Lower leg skin (tissue), 3 donors: ENCODE data around the gene ZNF771.

Source experiments
- CTCF ChIP-seq, 3 donors: fragments of 450-650 bp; IDR thresholded peaks; one replicate each; pipeline ENCODE4 v1.5.1; 2016; ENCODE audit warnings: antibody characterized with exemption in 3 of 3, mild to moderate bottlenecking in 3 of 3, moderate library complexity in 2 of 3
- POLR2A ChIP-seq, 2 donors: fragments of 450-650 bp; IDR thresholded peaks; one replicate each; pipeline ENCODE4 v1.6.1; 2016 to 2017; ENCODE audit warnings: antibody characterized with exemption in 2 of 2, mild to moderate bottlenecking in 1 of 2, moderate library complexity in 1 of 2

GRCh38 chr16:30416047-30416603 lies 8.7 kb downstream of the ZNF771 start:
- no peak for TF ChIP-seq CTCF (IDR thresholded peaks at IDR 0.05)
- TF ChIP-seq POLR2A (IDR thresholded peaks at IDR 0.05): no peak
